Activated CD4-positive, alpha-beta memory T cell treated with anti-CD3 and anti-CD28 coated beads for 36 hours (primary cell): Measurements from ENCODE around the gene CTIF. TPM values are rescaled to one million over a fixed set of nuclear protein-coding genes. Genes with fewer than 3 reads are reported as not detected.
A peak's percentile ranks its signal among the peaks of the same experiment; 100 is the strongest.

ENCODE experiments used
- CTCF ChIA-PET: fragments of 350-600 bp; sonication (Branson Sonifier 250); formaldehyde crosslinking; loops from one replicate; lab custom pipeline; 2021; ENCODE audit warnings: antibody characterized with exemption, inconsistent platforms; lab: Charles Lee
- POLR2A ChIA-PET: fragments of 350-600 bp; sonication (Branson Sonifier 250); formaldehyde crosslinking; loops from one replicate; lab custom pipeline; 2021; ENCODE audit warnings: antibody characterized with exemption; lab: Charles Lee
- DNase-seq: peaks from one replicate; pipeline ENCODE4 v3.0.0-alpha.2; 2020
- H3K27ac Mint-ChIP-seq: one replicate; pipeline ENCODE4 v1.8.0; 2021; ENCODE audit warnings: mixed read lengths
- H3K27me3 Mint-ChIP-seq: one replicate; pipeline ENCODE4 v1.8.0; 2021; ENCODE audit warnings: mixed read lengths
- H3K36me3 Mint-ChIP-seq: one replicate; pipeline ENCODE4 v1.8.0; 2021; ENCODE audit warnings: mixed read lengths
- H3K4me1 Mint-ChIP-seq: one replicate; pipeline ENCODE4 v1.8.0; 2021; ENCODE audit warnings: low read depth, mixed read lengths
- H3K4me3 Mint-ChIP-seq: one replicate; pipeline ENCODE4 v1.8.0; 2021; ENCODE audit warnings: mild to moderate bottlenecking, mixed read lengths
- H3K9me3 Mint-ChIP-seq: one replicate; pipeline ENCODE4 v1.8.0; 2021; ENCODE audit warnings: mixed read lengths
- intact Hi-C: fragments of 100-400 bp; cut with micrococcal nuclease; formaldehyde crosslinking; loops from one replicate; pipeline ENCODE4 v1.15.1; 2023
- total RNA-seq, 2 experiments: library from RNA; stranded (reverse); gene quantifications; one replicate each; pipeline ENCODE4 v1.2.3, GENCODE V29; 2021

The CTIF gene
- total RNA-seq, 2 experiments from 2014 or later = 4.6 to 5.8 TPM

DNA sequence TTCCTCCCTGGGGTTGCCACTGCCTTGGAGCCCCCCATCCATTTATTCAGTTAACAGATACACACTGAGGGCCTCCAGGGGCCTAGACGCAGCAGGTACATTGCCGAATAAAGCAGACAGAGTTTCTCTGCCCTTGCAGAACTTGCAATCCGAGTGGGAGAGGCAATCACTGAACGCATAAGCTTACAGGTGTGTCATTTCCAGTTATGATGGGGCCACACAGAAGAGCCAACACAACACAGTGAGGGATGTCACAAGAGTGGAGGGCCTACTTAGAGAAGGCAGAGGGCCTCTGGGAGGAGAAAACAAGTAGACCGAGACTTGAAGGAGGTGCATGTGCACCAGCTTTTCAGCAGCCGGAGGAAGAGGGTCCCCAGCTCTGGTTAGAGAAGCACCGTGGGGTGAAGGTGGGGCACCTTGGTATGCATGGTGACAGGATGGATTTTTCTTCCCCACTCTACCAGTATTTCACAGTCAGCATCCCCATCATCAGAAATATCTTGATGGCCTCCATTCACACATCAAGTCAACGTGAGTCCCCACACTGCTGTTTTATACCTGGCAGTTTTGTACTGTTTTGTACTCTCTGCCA is 261.0 kb downstream of the CTIF start:
- H3K27me3 Mint-ChIP-seq = no peaks in the 10 kb centered on the region
- no peaks in the 10 kb centered on the region for H3K9me3 Mint-ChIP-seq
- DNase-seq = no peak
- no peak overlapping the region for H3K4me3 Mint-ChIP-seq
- intact Hi-C loops = no loop called here
- no peak overlapping the region for H3K27ac Mint-ChIP-seq
- POLR2A ChIA-PET = no interaction called here
- CTCF ChIA-PET = no interaction called here
- peaks cover 42% of the 10 kb centered on the region for H3K4me1 Mint-ChIP-seq
- no peaks in the 10 kb centered on the region for H3K36me3 Mint-ChIP-seq

DNA sequence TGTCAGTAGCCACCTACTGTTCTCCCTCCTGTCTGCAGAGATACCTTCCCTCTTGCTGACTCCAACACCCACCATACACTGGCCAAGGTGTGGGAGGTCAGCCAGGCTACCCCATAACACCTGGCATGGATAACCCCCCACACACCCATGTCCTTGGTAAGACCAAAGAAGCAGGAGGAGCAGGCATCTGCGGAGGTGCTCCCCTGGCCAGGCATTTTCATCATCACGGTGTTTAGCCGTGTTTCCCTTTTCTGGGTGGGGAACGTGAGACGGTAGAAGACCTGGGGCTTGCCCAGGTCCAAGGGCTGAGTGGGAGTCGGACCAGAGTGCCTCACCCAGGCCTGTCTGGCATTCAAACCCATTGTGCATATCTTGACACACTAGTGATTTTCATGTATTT is 261.6 kb downstream of the CTIF start:
- H3K36me3 Mint-ChIP-seq = no peaks in the 10 kb centered on the region
- intact Hi-C loops = no loop called here
- no peaks in the 10 kb centered on the region for H3K9me3 Mint-ChIP-seq
- H3K4me3 Mint-ChIP-seq = no peak overlapping the region
- H3K27ac Mint-ChIP-seq = no peak overlapping the region
- POLR2A ChIA-PET = interaction anchor here (1.4 to 2.2 kb wide), 3 partner anchors 15 to 68 kb away, joined by 5 to 12 read pairs (median 5); no protein-coding TSS in a partner anchor
- H3K27me3 Mint-ChIP-seq = no peaks in the 10 kb centered on the region
- H3K4me1 Mint-ChIP-seq = peaks cover 46% of the 10 kb centered on the region
- DNase-seq = no peak
- CTCF ChIA-PET = interaction anchor here (1.2 to 1.3 kb wide), 2 partner anchors 12 to 15 kb away, joined by 3 to 5 read pairs; no protein-coding TSS in a partner anchor

DNA sequence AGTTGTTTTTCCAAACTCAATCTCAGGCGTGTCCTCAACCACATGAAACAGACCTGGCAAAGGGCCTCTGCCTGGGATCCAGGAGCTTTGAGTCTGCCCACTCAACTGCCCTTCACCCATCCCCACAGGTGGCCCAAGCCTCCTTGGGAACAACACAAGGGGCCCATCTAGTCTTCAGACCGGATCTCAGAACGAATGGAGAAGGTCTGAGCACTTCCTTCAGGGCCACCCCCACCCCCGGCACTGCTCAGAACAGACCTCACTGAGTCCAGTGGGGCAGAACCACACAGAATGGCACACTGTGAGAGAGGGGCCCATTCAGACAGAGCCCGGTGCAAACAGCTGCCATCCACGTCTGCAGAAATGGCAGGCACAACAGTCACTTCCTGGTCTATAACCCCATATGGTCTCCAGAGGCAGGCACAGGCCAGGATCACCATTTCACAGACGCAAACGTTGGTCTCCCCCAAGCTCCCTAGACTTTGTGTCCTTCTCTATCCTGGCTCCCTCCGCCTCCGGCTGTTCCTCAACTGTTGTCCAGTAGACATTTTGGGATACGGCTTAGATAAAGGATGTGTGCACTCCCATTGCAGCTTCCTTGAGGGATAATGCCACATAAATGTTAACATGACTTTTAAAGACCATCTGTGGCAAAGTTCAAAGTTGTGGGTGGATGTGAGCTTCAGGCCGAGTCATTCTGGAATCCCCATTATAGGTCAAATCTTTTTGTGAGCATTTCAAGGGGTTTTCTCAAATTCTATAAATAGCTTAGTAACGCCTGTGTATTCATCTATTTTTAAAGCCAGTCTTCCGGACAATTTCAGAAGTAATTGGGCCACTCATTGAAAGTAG is 262.3 kb downstream of the CTIF start:
- peaks cover 51% of the 10 kb centered on the region for H3K4me1 Mint-ChIP-seq
- H3K36me3 Mint-ChIP-seq = no peaks in the 10 kb centered on the region
- POLR2A ChIA-PET = interaction anchor here (0.7 to 2.2 kb wide), 8 partner anchors 11 to 151 kb away, joined by 3 to 12 read pairs (median 5); no protein-coding TSS in a partner anchor
- no peak overlapping the region for H3K4me3 Mint-ChIP-seq
- H3K9me3 Mint-ChIP-seq = no peaks in the 10 kb centered on the region
- peak overlapping the region; percentile 61 for H3K27ac Mint-ChIP-seq
- intact Hi-C loops = loop anchor here (1.0 kb wide), 3 partner anchors 14 to 67 kb away; no protein-coding TSS in a partner anchor
- DNase-seq = peak; percentile 40
- no peaks in the 10 kb centered on the region for H3K27me3 Mint-ChIP-seq
- CTCF ChIA-PET = interaction anchor here (0.7 to 1.3 kb wide), 9 partner anchors 8 to 386 kb away, joined by 3 to 5 read pairs (median 3); no protein-coding TSS in a partner anchor

DNA sequence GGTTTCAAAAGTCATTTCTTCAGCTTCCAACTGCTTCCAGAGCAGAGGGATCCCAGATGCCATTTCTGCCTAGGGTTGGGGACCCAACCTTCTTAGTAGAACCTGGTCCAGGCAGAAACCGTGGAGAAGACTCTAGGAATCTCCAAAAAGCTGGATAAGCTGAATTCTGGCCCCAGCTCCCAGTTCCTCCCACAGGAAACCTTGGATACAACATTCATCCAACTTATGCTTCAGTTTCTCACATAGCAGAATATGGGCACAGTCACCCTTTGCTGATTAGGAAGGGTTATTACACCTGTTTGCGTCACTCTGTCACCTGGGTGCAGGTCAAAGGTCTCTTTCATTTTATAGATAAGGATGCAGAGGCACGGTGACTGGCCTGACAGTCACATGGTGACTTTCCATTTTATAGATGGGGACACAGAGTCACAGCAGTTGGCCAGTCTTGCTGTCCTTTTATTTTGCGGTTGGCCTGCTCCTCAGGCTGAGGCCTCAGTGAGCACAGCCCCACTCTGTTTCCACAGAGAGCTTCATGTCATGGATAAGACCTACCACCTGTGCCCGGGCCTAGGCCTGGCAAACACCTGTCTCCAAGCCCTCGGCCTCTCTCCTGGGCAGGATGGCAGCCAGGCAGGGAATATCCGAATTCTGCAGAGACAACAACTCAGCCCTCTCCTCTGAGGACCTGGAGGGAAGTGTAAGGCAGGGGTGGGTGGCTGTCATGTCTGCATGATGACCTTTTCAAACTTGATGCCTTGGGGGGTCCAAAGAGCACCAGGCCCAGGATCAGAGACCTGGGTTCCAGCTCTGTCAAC is 263.1 kb downstream of the CTIF start:
- H3K36me3 Mint-ChIP-seq = no peaks in the 10 kb centered on the region
- H3K27me3 Mint-ChIP-seq = no peaks in the 10 kb centered on the region
- H3K4me1 Mint-ChIP-seq = peaks cover 57% of the 10 kb centered on the region
- H3K27ac Mint-ChIP-seq = peak overlapping the region; percentile 61
- ChIA-PET POLR2A (interaction anchor here (0.7 to 2.2 kb wide), 9 partner anchors 10 to 150 kb away, joined by 3 to 12 read pairs (median 5); no protein-coding TSS in a partner anchor), CTCF (interaction anchor here (0.7 to 1.3 kb wide), 8 partner anchors 9 to 33 kb away, joined by 3 to 5 read pairs (median 4); no protein-coding TSS in a partner anchor)
- no peak overlapping the region for H3K4me3 Mint-ChIP-seq
- no peaks in the 10 kb centered on the region for H3K9me3 Mint-ChIP-seq
- intact Hi-C loops = loop anchor here (1.0 kb wide), 3 partner anchors 13 to 66 kb away; no protein-coding TSS in a partner anchor
- DNase-seq = peak; percentile 20

DNA sequence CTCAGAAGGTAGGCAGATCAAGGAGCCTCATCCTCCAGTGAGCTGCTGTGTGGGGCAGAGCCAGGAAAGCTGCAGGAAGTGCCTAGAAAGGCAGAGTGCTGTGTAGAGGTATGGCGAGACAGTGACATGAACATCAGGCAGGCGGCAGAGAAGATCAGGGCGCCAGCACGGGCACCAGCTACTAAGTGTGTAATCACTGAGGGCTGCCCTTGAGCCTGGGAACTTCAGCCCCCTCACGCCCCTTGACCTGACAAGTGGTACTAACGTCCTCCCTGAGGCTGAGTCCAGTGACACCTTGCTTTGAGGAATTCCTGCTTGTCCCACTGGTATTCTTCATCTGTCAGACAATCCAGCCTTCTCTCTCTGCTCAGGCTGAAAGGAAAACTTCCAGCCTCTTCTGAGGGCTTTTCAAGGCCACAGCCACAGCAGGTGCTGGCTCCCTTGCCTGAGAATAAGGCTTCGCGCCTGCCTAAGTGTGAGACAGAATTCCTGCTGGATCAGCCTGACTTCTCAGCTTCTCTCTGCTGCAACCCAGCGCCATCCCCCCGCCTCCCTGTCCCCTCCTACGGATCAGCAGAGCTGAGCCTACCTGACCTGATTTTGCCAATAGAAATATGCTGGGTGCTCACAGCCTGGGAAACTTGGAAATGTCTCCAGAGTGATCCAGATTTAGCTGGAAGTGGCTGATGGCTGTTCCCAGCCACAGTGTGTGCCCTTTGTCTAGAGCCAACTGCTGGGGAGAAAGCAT is 263.9 kb downstream of the CTIF start:
- intact Hi-C loops = no loop called here
- ChIA-PET POLR2A (interaction anchor here (1.1 to 2.2 kb wide), 2 partner anchors 10 to 66 kb away, joined by 3 to 12 read pairs; no protein-coding TSS in a partner anchor), CTCF (interaction anchor here (1.2 kb wide), 2 partner anchors 25 to 26 kb away, joined by 4 to 5 read pairs; no protein-coding TSS in a partner anchor)
- no peaks in the 10 kb centered on the region for H3K27me3 Mint-ChIP-seq
- peaks cover 63% of the 10 kb centered on the region for H3K4me1 Mint-ChIP-seq
- peak overlapping the region; percentile 61 for H3K27ac Mint-ChIP-seq
- H3K4me3 Mint-ChIP-seq = no peak overlapping the region
- H3K9me3 Mint-ChIP-seq = no peaks in the 10 kb centered on the region
- peak; percentile 9 for DNase-seq
- no peaks in the 10 kb centered on the region for H3K36me3 Mint-ChIP-seq

DNA sequence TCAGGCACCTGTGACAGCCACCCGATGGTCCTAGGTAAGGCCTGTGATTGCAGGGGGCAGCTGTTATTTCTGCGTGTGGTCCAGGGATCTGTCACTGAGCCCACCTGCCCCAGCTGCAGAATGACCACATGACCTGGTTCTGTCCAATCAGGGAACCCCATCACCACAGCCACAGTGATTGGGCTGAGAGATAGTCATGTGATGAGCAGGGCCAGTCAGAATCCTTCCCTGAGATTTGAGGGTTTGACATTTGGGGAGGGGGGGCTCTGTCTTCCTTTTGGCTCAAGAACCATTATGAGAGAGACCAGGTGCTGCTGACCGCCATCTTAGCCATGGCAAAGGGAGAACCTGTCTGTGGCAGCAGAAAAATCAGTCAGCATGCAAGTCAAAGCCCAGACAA is 264.7 kb downstream of the CTIF start:
- no peak for DNase-seq
- peaks cover 63% of the 10 kb centered on the region for H3K4me1 Mint-ChIP-seq

GRCh38 chr18:48803951-48804855 is 265.4 kb downstream of the CTIF start:
- peaks cover 63% of the 10 kb centered on the region for H3K4me1 Mint-ChIP-seq
- H3K36me3 Mint-ChIP-seq = no peaks in the 10 kb centered on the region
- ChIA-PET CTCF (no interaction called here), POLR2A (interaction anchor here (0.6 kb wide), 1 partner anchor 64 kb away, joined by 4 read pairs; no protein-coding TSS in a partner anchor)
- no peak overlapping the region for H3K4me3 Mint-ChIP-seq
- peak; percentile 8 for DNase-seq
- no peaks in the 10 kb centered on the region for H3K27me3 Mint-ChIP-seq
- no peaks in the 10 kb centered on the region for H3K9me3 Mint-ChIP-seq
- intact Hi-C loops = no loop called here
- no peak overlapping the region for H3K27ac Mint-ChIP-seq

More for the DNA sequence above, 264.7 kb downstream of the CTIF start:
- intact Hi-C loops = no loop called here
- H3K27me3 Mint-ChIP-seq = no peaks in the 10 kb centered on the region
- ChIA-PET CTCF (no interaction called here), POLR2A (interaction anchor here (1.1 kb wide), 1 partner anchor 10 kb away, joined by 3 read pairs; no protein-coding TSS in a partner anchor)
- no peak overlapping the region for H3K27ac Mint-ChIP-seq
- no peaks in the 10 kb centered on the region for H3K9me3 Mint-ChIP-seq
- no peaks in the 10 kb centered on the region for H3K36me3 Mint-ChIP-seq
- no peak overlapping the region for H3K4me3 Mint-ChIP-seq

GRCh38 chr18:48804856-48805610 is 266.2 kb downstream of the CTIF start:
- H3K27ac Mint-ChIP-seq = no peak overlapping the region
- no peaks in the 10 kb centered on the region for H3K27me3 Mint-ChIP-seq
- ChIA-PET CTCF (no interaction called here), POLR2A (interaction anchor here (0.6 kb wide), 1 partner anchor 63 kb away, joined by 4 read pairs; no protein-coding TSS in a partner anchor)
- no peaks in the 10 kb centered on the region for H3K36me3 Mint-ChIP-seq
- H3K9me3 Mint-ChIP-seq = no peaks in the 10 kb centered on the region
- peak; percentile 5 for DNase-seq
- H3K4me1 Mint-ChIP-seq = peaks cover 58% of the 10 kb centered on the region
- no peak overlapping the region for H3K4me3 Mint-ChIP-seq
- intact Hi-C loops = no loop called here

- ChIA-PET POLR2A (no interaction called here), CTCF (no interaction called here)
- intact Hi-C loops = no loop called here
- peak; percentile 3 for DNase-seq
- Mint-ChIP-seq H3K36me3 (no peaks in the 10 kb centered on the region), H3K4me3 (no peak overlapping the region), H3K9me3 (no peaks in the 10 kb centered on the region), H3K27me3 (no peaks in the 10 kb centered on the region), H3K4me1 (peaks cover 51% of the 10 kb centered on the region), H3K27ac (no peak overlapping the region)
Measured at GRCh38 chr18:48805826-48806535, 267.1 kb downstream of the CTIF start.
